Skin of body (tissue), 2 donors: ENCODE measurements around the gene ANKRD44. TPM values are rescaled to one million over a fixed set of nuclear protein-coding genes. Genes with fewer than 3 reads are reported as not detected.

Experiments used
- DNase-seq: peaks from one replicate; lab custom pipeline; 2025; lab: John Stamatoyannopoulos, UW
- total RNA-seq: library from RNA; depleted of rRNA; stranded (reverse); fragments of >200 nt; gene quantifications from one replicate; pipeline ENCODE4 v1.2.3, GENCODE V29; 2014

The ANKRD44 gene
- total RNA-seq, 1 donor from 2014 or later = 21.8 TPM

GRCh38 chr2:197208841-197209240 lies 101.7 kb downstream of the ANKRD44 start:
- DNase-seq = no peak

GRCh38 chr2:197208024-197208423 lies 102.6 kb downstream of the ANKRD44 start:
- DNase-seq = no peak

- no peak for DNase-seq
Measured at GRCh38 chr2:197207598-197207997, 103.0 kb downstream of the ANKRD44 start.

- no peak for DNase-seq
Measured at GRCh38 chr2:197207106-197207505, 103.5 kb downstream of the ANKRD44 start.

GRCh38 chr2:197205585-197206215 lies 104.9 kb downstream of the ANKRD44 start:
- DNase-seq = no peak

- DNase-seq = no peak
Measured at GRCh38 chr2:197204519-197205250, 105.9 kb downstream of the ANKRD44 start.

DNA sequence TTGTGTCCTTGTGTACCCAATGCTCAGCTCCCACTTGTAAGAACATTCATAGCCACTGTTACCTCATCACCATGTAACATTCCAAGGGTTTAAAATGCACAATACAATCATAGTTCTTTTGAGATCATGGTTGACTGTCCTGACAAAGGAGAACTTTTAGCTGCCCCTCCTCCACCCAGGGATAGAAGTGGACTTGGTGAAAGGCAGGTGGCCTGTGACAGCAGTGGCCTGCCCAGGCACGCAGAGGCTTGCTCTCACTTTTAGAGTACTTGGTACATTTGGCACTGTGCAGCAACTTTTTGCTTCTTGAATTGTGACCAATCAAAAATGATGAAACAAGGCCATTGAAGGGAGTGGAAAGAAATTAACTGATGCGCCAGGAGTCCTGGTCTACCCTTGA lies 108.7 kb downstream of the ANKRD44 start:
- DNase-seq = no peak

GRCh38 chr2:197200762-197201058 lies 109.9 kb downstream of the ANKRD44 start:
- DNase-seq = no peak

- no peak for DNase-seq
Measured at GRCh38 chr2:197200051-197200761, 110.4 kb downstream of the ANKRD44 start.

- no peak for DNase-seq
Measured at GRCh38 chr2:197198890-197199289, 111.7 kb downstream of the ANKRD44 start.

GRCh38 chr2:197197895-197198311 lies 112.7 kb downstream of the ANKRD44 start:
- no peak for DNase-seq

GRCh38 chr2:197196541-197197180 lies 113.9 kb downstream of the ANKRD44 start:
- DNase-seq = no peak

DNA sequence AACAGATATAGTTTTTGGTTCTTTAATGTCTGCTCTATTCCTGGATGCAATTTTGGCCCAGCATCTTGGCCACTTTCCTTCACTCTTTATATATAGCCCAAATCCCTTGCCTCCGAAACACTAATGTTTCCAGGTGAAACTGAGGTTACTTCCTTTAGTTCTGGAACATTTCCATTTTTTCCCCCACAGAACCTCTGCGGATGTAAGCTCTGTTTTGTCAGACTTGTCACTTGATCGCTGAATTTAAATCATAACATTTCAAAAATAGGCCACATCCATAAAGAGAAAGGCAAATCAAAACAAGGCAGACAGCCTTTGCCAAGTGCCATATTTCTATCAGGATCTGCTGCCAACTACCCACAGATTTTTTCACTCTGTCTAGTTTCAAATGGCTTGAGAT lies 115.1 kb downstream of the ANKRD44 start:
- DNase-seq = peak; percentile 60

GRCh38 chr2:197191940-197192322 lies 118.6 kb downstream of the ANKRD44 start:
- no peak for DNase-seq

DNA sequence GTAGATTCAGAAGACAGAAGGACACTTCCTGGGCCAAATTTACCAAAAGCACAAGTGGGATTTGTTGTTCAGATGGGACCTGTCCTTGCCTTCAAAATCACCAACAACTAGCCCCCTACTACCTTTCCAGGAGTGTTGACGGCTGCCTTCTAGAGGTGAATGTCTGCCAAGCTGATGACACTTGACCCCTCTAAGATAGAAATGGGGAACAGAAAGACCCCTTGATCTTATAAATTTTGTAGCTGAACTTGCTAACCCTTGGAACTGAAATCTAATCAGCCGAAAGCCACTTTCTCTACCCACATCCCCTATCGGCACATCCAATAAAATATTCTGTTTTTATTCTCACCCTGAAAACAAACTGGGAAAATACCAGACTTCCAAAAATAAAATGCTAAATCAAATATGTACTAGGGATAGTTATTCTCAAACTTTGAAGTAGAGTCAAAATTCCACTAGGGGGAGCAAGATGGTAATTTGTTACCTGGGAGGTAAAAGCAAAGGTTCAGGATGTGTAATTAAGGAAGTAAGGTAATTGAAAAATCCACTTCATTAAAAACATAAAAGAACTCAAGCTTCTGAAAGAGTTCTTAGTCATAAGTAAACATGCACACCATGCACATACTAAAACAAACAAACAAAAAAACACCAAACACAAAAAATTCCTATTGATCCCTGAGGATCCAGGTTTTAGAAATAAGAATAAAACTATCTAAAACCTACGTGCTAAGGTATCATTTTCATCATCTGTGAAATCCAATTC lies 119.2 kb downstream of the ANKRD44 start:
- DNase-seq = no peak

DNA sequence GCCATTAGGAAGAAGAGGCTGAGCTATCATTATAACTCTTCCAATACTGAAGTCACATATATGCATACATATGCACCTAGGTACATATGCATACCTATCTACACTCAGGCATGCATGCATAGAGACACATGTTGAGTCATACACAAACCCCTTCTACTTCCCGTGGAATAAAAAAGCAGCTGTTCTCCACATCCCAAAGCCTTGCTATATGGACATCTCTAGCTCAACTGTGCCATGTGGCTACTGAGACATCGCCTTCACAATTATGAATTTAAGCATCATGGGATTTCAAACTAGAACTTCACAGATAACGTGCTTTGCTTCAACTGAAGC lies 120.5 kb downstream of the ANKRD44 start:
- DNase-seq = no peak

DNA sequence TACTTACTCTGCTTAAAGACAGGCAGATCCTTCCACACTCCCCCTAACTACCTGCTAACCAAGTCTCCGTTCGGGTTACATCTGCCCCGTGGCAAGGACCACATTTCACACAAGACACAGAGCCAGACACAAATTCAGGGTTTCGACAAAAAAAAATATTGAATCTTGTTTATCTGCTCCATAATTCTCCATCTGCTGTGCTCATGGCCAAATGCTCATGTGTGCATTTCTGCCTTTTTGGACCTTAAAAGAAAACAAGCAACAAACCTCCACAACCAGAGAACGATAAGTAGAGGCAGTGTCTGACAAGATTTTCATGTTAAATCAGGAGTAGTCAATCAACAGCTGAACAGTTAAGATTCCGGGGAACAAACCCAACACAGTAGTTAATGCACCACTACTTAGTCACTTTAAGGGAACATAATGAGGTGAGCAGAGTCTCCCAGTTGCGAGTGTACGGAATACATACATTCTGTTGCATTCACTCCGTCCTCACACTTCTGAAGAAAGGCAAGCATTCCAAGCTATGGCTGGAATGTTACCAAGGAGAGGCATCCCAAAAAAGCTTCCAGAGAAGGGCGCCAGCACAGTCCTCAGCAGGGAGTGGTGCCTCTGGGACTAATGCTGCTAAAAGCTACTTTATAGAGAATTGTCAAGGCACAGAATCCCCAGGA lies 121.0 kb downstream of the ANKRD44 start:
- DNase-seq = no peak

DNA sequence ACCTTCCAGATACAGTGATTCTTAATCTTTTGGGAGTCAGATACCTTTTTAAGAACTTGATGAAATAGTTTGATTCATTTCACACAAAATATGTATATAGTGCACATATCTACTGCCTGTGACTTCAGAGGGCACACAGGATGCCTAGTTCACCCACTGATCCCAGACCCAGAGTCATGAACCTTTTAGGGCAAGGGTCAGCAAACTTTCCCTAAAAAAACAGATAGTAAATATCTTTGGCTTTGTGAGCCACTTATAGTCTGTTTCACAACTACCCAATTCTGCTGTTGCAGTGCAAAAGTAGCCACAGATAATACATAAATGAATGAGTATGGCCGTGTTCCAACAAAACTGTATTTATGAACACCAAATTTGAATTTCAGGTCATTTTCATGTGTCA lies 124.9 kb downstream of the ANKRD44 start:
- DNase-seq = no peak

DNA sequence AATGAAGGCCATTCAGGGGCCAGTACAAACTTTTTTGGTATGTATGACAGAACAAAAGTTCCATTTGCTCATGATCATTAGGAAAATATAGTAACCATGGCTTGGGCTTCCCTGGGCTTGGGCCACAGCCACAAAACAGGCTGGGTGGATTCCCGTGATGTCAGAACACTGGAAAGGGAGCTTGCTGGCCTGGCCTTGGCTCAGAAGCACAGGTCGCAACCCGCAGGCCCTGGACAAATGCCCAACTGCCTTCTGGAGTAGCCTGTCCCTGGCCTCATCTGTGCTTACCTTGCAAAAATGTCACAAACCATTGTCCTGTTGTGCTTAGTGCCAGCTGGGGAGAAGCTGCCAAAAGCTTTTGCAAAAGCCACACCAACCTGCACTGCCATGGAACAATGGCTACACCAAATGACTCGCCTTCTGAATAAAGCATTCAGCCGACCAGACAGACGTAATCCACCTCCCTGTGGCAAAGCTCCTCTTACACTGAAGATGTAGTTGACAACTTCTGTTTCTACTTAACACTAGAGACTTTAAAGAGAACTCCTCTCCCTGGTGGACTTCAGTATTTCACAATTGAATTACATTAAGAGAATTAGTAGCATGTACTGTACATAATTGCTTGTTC lies 125.5 kb downstream of the ANKRD44 start:
- DNase-seq = no peak

- DNase-seq = no peak
Measured at GRCh38 chr2:197183355-197183754, 127.2 kb downstream of the ANKRD44 start.

- no peak for DNase-seq
Measured at GRCh38 chr2:197182668-197183067, 127.9 kb downstream of the ANKRD44 start.
